ENCODE results near the gene DPEP1.
"Not testable (repeated sequence)": the region's sequence is repeated elsewhere in the genome, so short reads cannot be mapped to it uniquely, and the experiment has no call there.

The DPEP1 gene

GRCh38 chr16:89613231-89613953 is at the start of gene DPEP1:
Gene DPEP1, plus strand, starts transcription at chr16:89613642. Its CDS starts 16,769 bp downstream, at chr16:89630411.
- no peak for DNase-seq (ENCODE audit: low spot score)

- no peak for DNase-seq (ENCODE audit: low spot score)
Observed at GRCh38 chr16:89564476-89565255, 48.8 kb upstream of the DPEP1 start.

GRCh38 chr16:89565256-89565505 is 48.3 kb upstream of the DPEP1 start:
- no peak for DNase-seq (ENCODE audit: low spot score)

GRCh38 chr16:89565506-89566372 is 47.7 kb upstream of the DPEP1 start:
- DNase-seq (ENCODE audit: low spot score), result peak; percentile 46

- no peak for DNase-seq (ENCODE audit: low spot score)
Observed at GRCh38 chr16:89567656-89568594, 45.5 kb upstream of the DPEP1 start.

- no peak for DNase-seq (ENCODE audit: low spot score)
Observed at GRCh38 chr16:89569506-89570341, 43.7 kb upstream of the DPEP1 start.

GRCh38 chr16:89570342-89570923 is 43.0 kb upstream of the DPEP1 start:
- DNase-seq (ENCODE audit: low spot score), result no peak

- not testable (repeated sequence) for DNase-seq (ENCODE audit: low spot score)
Observed at GRCh38 chr16:89570983-89571598, 42.4 kb upstream of the DPEP1 start.

GRCh38 chr16:89571636-89572035 is 41.8 kb upstream of the DPEP1 start:
- no peak for DNase-seq (ENCODE audit: low spot score)

GRCh38 chr16:89572073-89572484 is 41.4 kb upstream of the DPEP1 start:
- DNase-seq (ENCODE audit: low spot score), result no peak

- DNase-seq (ENCODE audit: low spot score), result no peak
Observed at GRCh38 chr16:89572485-89573205, 40.8 kb upstream of the DPEP1 start.

GRCh38 chr16:89573826-89574680 is 39.4 kb upstream of the DPEP1 start:
- no peak for DNase-seq (ENCODE audit: low spot score)

GRCh38 chr16:89574681-89575246 is 38.7 kb upstream of the DPEP1 start:
- DNase-seq (ENCODE audit: low spot score), result peak; percentile 93

- no peak for DNase-seq (ENCODE audit: low spot score)
Observed at GRCh38 chr16:89575247-89576152, 37.9 kb upstream of the DPEP1 start, which contains the start of gene CPNE7. Gene CPNE7, plus strand, starts transcription at chr16:89575758. Its CDS starts 140 bp downstream, at chr16:89575898.

- DNase-seq (ENCODE audit: low spot score), result no peak
Observed at GRCh38 chr16:89576153-89577054, 37.0 kb upstream of the DPEP1 start.

Measured in AG08395 (cell line).